ENCODE data around the gene PRRC2B. TPM values are rescaled to one million over a fixed set of nuclear protein-coding genes. Genes with fewer than 3 reads are reported as not detected.

The PRRC2B gene
- 33.5 and 51.6 TPM in 2 replicates for total RNA-seq

DNA sequence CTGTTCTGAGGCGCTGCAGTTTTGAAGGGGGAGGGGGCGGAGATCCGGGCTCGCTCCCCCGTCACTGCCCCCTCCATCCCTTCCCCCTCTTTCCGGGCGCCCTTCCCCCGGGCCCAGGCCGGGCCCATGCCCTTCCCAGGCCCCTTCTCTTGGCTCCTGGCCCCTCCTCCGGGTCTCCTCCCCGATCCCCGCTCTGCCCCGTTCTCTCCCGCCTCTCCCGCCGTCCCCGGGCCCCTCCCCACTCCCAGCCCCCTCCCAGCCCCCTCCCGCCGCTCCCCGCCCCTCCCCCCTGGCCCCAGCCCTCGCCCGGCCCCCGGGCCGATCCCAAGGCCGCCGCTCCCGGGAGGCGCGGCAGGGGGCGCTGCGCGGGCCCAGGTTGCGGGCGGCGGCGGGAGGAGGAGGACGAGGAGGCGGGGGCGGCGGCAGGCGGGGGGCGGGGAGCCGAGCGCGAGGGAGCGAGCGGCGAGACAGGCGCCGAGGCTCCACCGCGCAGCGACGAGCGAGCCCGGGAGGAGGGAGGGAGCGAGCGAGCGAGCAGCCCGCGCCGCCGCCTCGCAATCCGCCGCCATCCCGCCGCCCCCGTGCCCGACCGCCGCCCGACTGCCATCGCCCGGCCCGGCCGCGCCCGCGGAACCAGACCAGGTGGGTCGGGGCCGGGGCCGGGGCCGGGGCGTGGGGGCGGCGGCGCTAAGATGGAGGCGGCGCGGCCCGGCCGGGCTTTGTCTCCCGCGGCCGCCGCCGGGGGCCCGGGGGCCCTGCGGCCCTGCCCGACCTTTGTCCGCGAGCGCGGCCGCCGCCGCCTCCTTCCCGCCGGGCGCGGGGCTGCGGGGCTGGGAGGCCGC lies at the start of gene PRRC2B:
Gene PRRC2B, plus strand, starts transcription at position 465 of the 842 bp plus-strand sequence. CDS start 36,059 bp downstream, outside the sequence.

DNA sequence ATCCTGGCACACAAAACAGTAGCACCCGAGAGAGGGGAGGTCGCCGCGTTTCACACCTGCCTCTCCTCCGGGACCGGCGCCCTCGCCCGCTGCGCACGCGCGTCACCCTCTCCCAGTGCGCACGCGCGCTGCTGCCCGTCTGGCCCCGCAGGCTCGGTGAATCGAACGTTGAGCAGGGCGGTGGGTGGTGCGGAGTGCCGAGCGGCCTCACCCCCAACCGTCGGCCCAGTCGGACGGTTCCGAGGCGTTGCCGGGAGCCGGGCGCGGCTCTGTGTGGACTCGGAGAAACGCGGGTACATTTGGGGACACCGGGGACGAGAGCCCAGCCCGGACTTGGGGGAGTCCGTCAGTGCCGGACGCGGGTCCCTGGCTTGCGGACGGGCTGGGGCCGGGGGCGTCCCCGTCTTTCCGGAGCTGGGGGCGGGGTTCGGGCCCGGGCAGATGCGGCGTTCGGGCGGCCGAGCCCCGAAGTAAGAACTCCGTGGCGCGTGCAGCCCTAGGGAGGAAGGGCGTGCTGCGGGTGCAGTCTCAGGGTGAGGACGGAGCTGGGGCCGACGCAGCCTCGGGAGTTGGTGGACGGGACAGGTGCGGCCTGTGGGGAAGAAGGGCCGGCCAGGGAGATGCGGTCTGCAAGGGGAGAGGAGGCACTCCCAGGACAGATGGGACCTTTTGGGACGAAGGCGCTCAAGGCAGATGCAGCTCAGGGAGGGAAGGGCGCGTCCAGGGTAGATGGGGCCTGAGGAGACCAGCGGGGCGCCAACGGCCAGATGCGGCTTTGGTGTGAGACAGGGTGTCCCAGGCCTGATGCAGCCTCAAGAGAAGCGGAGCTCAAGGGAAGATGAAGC lies 109.1 kb downstream of the PRRC2B start, which contains the start of gene POMT1:
Gene POMT1, plus strand, starts transcription at position 138 of the 845 bp plus-strand sequence. CDS start 1,301 bp downstream, outside the sequence.

DNA sequence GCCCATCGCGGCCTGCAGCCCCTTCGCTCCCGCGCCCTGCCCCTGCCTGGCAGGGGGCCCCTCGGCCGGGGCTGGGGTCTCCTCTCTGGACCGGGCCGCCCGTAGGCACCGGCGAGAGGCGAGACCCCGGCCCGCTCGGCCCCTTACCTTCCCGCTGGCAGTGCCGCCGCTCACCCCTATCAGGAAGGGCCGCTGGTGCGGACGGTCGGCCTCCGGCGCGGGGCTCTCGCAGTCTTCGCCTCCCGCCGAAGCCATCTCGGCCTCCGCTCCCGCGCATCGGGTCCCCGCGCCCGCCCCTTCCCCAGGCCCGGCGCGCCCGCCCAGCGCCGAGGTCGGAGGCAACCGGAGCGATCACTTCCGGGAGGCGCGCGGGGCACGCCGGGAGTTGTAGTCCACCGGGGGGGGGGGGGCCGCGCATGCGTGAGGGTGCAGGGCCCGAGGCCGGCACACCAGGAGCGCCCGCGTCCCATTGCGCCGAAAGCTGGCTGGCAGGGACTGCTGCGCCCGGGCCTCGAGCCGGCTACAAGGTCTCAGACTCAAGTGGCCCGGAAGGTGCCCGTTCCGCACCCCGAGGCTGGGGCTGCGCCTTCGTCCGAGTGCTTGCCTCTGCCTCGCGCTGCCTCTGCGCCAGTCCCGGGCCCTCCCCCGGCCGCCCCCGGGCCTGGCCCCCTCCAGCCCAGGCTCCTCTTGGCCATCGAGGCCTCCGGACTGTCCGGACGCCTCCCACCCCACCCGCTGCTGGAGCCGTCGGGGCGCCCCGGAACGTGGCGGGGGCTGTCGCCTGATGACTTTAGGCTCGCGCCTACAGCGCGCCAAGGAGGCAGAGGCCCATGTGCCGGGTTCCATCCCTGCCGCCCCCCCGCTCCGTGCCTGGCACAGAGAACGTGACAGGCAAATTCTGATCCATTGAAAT lies 137.3 kb downstream of the PRRC2B start, which contains the start of gene UCK1:
Gene UCK1, minus strand, starts transcription at position 344 of the 913 bp plus-strand sequence. Its CDS starts 89 bp downstream, at position 255.

GRCh38 chr9:131545003-131545785 lies 151.3 kb downstream of the PRRC2B start, which contains the start of gene PRRT1B:
TSS of gene PRRT1B (plus strand) at chr9:131545523. CDS start at chr9:131545616, 93 bp downstream.

Other genes with a start within 250 kb of the PRRC2B start
- gene FAM78A, start 117.6 kb upstream of the PRRC2B start, total RNA-seq: 0.85 and 1.2 TPM in 2 replicates
- gene PLPP7, start 104.4 kb upstream of the PRRC2B start, total RNA-seq: 16.9 and 19.4 TPM in 2 replicates
- gene POMT1, start 108.8 kb downstream of the PRRC2B start, total RNA-seq: 21.9 and 29.0 TPM in 2 replicates
- gene UCK1, start 137.2 kb downstream of the PRRC2B start, total RNA-seq: 12.7 and 19.4 TPM in 2 replicates
- gene PRRT1B, start 151.4 kb downstream of the PRRC2B start, total RNA-seq: not detected in 2 replicates